C4-2B (cell line): Measurements from ENCODE around the gene ECE1.

Source experiments
- CTCF ChIP-seq: fragments of 450-650 bp; conservative IDR thresholded peaks from 2 replicates; pipeline ENCODE4 v1.5.1; 2017; ENCODE audit warnings: mild to moderate bottlenecking
- ZFX ChIP-seq: fragments of 450-650 bp; IDR thresholded peaks from 2 replicates; pipeline ENCODE4 v1.6.1; 2017

- TF ChIP-seq CTCF, result no peak
- no peak for TF ChIP-seq ZFX
Measured at GRCh38 chr1:21323091-21323490, 32.8 kb upstream of the ECE1 start.
